ENCODE results near the gene STAT3. TPM values are rescaled to one million over a fixed set of nuclear protein-coding genes. Genes with fewer than 3 reads are reported as not detected.
"Not testable (repeated sequence)": the region's sequence is repeated elsewhere in the genome, so short reads cannot be mapped to it uniquely, and the experiment has no call there.

The STAT3 gene
- total and polyA plus RNA-seq, 9 donors = 42.6 to 56.9 (median 47.7) TPM

DNA sequence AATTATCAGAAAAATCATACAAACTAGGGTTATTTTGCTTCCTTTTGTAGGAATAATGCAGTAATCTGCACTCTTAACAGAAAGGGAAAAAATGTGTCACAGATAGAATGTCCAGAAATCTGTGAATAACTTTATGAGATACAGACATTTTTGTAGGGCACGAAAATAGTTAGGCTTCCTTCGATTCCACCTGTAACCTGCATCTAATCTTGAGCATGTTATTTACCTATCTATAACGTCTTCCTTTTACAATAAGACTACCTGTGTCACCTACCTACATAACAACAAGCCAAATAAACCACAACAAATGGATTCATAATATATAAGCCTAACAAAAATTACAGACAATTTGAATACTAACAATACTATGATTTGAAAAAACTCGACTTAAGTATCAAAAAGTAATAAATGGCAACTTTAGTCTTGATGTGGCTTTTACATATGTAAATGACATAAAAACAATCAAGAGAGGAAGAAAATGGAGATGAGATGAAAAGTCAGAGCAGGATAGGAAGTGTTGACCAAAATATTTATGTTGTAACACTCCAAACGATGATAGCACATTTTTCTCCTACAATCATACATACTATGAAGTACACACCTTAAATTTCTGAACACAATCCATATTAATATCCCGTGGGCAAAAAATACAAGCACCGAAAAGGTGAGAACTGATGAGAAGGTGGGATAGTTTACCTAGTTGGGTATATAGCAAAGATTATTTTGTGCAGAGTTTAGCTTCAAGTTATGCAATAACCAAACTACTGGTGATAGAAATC, 114.6 kb downstream of the STAT3 start:
- H3K27ac ChIP-seq (ENCODE audit: low read length) = no peak overlapping the region
- no peaks in the 10 kb centered on the region for H3K27me3 ChIP-seq (ENCODE audit: control insufficient read depth, insufficient read depth, low read length)
- whole genome bisulfite sequencing (ENCODE audit: insufficient coverage) = no CpG with 5 or more reads among the region's 7 CpGs
- DNase-seq = no peak
- no peak overlapping the region for H3K4me3 ChIP-seq (ENCODE audit: low read length)
- peaks cover 18% of the 10 kb centered on the region for H3K4me1 ChIP-seq (ENCODE audit: control insufficient read depth, insufficient read depth, low read length)
- no peaks in the 10 kb centered on the region for H3K9me3 ChIP-seq (replicated peaks; ENCODE audit: control insufficient read depth, low read depth, low read length)
- no peaks in the 10 kb centered on the region for H3K36me3 ChIP-seq (ENCODE audit: control insufficient read depth, insufficient read depth, low read length)

DNA sequence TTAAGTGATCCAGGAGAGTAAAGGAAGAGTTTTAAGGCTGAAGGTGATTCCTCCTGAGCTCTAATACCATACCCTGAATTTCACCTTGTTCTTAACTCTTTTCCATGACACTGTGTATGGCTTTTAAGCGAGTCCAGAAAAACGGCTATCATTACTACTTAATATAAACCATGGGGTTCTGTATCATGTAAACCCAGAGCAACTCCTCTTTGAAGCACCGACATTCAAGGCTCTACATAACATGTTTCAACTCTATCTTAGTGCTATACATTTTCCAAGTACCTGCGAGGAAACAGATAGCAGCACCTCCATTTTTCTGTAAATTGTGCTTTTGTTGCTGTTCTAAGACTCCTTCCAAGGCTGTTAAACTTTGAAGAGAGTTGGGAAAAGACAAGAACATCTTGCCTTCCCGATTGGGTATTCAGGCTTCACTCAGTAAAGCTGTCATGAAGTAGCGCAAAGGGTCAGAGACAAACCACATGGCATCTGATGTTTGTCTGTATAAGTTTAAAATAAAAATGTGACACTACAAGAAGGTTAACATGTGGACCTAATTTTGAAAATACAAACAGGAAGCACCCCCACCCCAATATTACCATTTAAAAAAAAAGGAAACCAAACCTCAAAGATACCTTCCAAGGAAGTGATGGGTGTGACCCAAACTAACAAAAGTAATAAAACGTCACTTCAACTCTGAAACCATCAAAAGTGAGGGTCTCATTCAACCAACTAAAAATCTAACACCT, 115.9 kb downstream of the STAT3 start:
- Histone ChIP-seq H3K27me3 (ENCODE audit: control insufficient read depth, insufficient read depth, low read length) (no peaks in the 10 kb centered on the region), H3K27ac (ENCODE audit: low read length) (no peak overlapping the region), H3K36me3 (ENCODE audit: control insufficient read depth, insufficient read depth, low read length) (no peaks in the 10 kb centered on the region), H3K9me3 (replicated peaks; ENCODE audit: control insufficient read depth, low read depth, low read length) (no peaks in the 10 kb centered on the region), H3K4me1 (ENCODE audit: control insufficient read depth, insufficient read depth, low read length) (peaks cover 17% of the 10 kb centered on the region), H3K4me3 (ENCODE audit: low read length) (no peak overlapping the region)
- no peak for DNase-seq
- WGBS (ENCODE audit: insufficient coverage) = 50% methylated on average over 3 of the region's 7 CpGs

GRCh38 chr17:42271779-42272035, 116.5 kb downstream of the STAT3 start:
- H3K36me3 ChIP-seq (ENCODE audit: control insufficient read depth, insufficient read depth, low read length) = no peaks in the 10 kb centered on the region
- H3K27ac ChIP-seq (ENCODE audit: low read length) = no peak overlapping the region
- H3K4me3 ChIP-seq (ENCODE audit: low read length) = no peak overlapping the region
- peaks cover 11% of the 10 kb centered on the region for H3K4me1 ChIP-seq (ENCODE audit: control insufficient read depth, insufficient read depth, low read length)
- no peaks in the 10 kb centered on the region for H3K9me3 ChIP-seq (replicated peaks; ENCODE audit: control insufficient read depth, low read depth, low read length)
- no peak for DNase-seq
- no peaks in the 10 kb centered on the region for H3K27me3 ChIP-seq (ENCODE audit: control insufficient read depth, insufficient read depth, low read length)

DNA sequence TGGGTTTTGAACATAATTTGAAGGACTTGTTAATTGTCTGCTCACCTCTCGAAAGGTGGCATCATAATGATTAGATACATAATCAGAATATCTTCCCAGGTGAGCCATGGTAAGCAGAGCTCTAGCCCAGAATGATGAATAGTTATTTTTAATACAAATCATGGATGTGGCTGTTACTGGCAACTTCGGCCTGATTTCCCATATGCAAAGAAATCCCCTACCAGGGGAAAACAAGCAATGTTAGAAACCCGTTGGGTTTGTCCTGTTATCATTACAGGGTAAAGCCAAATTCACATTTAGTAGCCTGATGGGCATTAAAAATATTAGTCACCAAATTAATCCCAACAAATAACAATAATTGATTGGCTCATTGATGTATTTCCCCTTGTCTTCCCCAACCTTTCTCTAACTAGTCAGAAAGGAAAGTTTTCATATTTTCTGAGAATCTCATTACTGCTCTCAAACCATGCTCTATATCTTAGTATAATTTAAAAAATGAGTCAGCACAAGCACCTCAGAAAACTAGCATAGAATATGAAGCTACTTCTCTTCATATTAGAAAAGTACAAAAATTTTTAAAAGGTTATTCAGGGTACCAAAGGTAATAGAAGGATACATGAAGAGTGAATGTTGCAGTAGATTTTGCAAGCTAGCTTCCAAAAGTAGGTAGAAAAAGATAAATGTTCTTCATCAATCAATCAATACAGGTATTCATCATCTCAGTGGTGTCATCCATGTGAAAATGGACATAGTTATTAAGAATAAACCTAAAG, 117.0 kb downstream of the STAT3 start:
- no peak overlapping the region for H3K4me3 ChIP-seq (ENCODE audit: low read length)
- H3K36me3 ChIP-seq (ENCODE audit: control insufficient read depth, insufficient read depth, low read length) = no peaks in the 10 kb centered on the region
- no peaks in the 10 kb centered on the region for H3K9me3 ChIP-seq (replicated peaks; ENCODE audit: control insufficient read depth, low read depth, low read length)
- H3K27me3 ChIP-seq (ENCODE audit: control insufficient read depth, insufficient read depth, low read length) = no peaks in the 10 kb centered on the region
- no peak overlapping the region for H3K27ac ChIP-seq (ENCODE audit: low read length)
- peaks cover 9% of the 10 kb centered on the region for H3K4me1 ChIP-seq (ENCODE audit: control insufficient read depth, insufficient read depth, low read length)
- WGBS (ENCODE audit: insufficient coverage) = no CpG with 5 or more reads among the region's 3 CpGs
- DNase-seq = no peak

DNA sequence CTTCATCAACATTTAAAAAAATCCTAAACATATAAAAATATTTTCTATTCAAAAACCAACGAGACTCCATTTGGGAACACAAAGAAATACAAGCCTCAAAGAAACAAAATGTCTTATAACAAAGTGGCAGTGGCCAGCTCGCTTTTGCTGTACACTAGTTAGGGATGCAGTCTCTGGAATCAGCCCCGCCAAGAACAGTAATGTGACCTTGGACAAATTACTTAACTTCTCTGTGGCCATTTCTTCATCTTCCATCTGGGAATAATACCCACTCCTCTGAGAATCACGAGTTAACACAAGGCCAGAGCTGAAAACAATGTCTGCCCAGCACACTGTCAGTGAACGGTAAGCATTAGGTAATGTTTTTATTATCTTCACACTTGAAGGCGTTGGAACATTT, 117.6 kb downstream of the STAT3 start:
- H3K27me3 ChIP-seq (ENCODE audit: control insufficient read depth, insufficient read depth, low read length) = no peaks in the 10 kb centered on the region
- no peak overlapping the region for H3K4me3 ChIP-seq (ENCODE audit: low read length)
- no peaks in the 10 kb centered on the region for H3K9me3 ChIP-seq (replicated peaks; ENCODE audit: control insufficient read depth, low read depth, low read length)
- H3K36me3 ChIP-seq (ENCODE audit: control insufficient read depth, insufficient read depth, low read length) = no peaks in the 10 kb centered on the region
- H3K4me1 ChIP-seq (ENCODE audit: control insufficient read depth, insufficient read depth, low read length) = peaks cover 9% of the 10 kb centered on the region
- WGBS (ENCODE audit: insufficient coverage) = 100% methylated on average over 1 of the region's 6 CpGs
- no peak overlapping the region for H3K27ac ChIP-seq (ENCODE audit: low read length)
- no peak for DNase-seq

GRCh38 chr17:42270170-42270535, 118.1 kb downstream of the STAT3 start:
- Histone ChIP-seq H3K4me3 (ENCODE audit: low read length) (no peak overlapping the region), H3K36me3 (ENCODE audit: control insufficient read depth, insufficient read depth, low read length) (no peaks in the 10 kb centered on the region), H3K27me3 (ENCODE audit: control insufficient read depth, insufficient read depth, low read length) (no peaks in the 10 kb centered on the region), H3K27ac (ENCODE audit: low read length) (no peak overlapping the region), H3K9me3 (replicated peaks; ENCODE audit: control insufficient read depth, low read depth, low read length) (no peaks in the 10 kb centered on the region), H3K4me1 (ENCODE audit: control insufficient read depth, insufficient read depth, low read length) (peaks cover 6% of the 10 kb centered on the region)
- WGBS (ENCODE audit: insufficient coverage) = no CpG with 5 or more reads among the region's 4 CpGs
- DNase-seq = no peak

DNA sequence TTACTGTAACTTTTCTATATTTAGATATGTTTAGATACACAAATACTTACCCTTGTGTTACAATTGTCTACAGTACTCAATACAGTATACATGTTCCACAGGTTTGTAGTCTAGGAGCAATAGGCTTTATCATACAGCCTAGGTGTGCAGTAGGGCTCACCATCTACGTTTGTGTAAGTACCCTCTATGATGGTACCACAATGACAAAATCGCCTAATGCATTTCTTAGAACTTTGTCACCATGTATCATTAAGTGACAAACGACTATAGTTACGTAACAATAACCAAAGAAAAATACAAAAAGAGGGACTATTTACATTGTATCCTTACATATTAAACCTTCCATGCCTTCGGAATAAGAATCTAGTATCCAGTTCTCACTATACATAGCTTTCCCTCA, 120.0 kb downstream of the STAT3 start:
- H3K36me3 ChIP-seq (ENCODE audit: control insufficient read depth, insufficient read depth, low read length) = no peaks in the 10 kb centered on the region
- H3K27ac ChIP-seq (ENCODE audit: low read length) = no peak overlapping the region
- DNase-seq = no peak
- H3K4me1 ChIP-seq (ENCODE audit: control insufficient read depth, insufficient read depth, low read length) = no peaks in the 10 kb centered on the region
- H3K4me3 ChIP-seq (ENCODE audit: low read length) = no peak overlapping the region
- WGBS (ENCODE audit: insufficient coverage) = 86% methylated on average over 4 of the region's 5 CpGs
- no peaks in the 10 kb centered on the region for H3K27me3 ChIP-seq (ENCODE audit: control insufficient read depth, insufficient read depth, low read length)
- no peaks in the 10 kb centered on the region for H3K9me3 ChIP-seq (replicated peaks; ENCODE audit: control insufficient read depth, low read depth, low read length)

- no peaks in the 10 kb centered on the region for H3K36me3 ChIP-seq (ENCODE audit: control insufficient read depth, insufficient read depth, low read length)
- H3K27me3 ChIP-seq (ENCODE audit: control insufficient read depth, insufficient read depth, low read length) = no peaks in the 10 kb centered on the region
- no peaks in the 10 kb centered on the region for H3K9me3 ChIP-seq (replicated peaks; ENCODE audit: control insufficient read depth, low read depth, low read length)
- no peak overlapping the region for H3K4me3 ChIP-seq (ENCODE audit: low read length)
- no peak overlapping the region for H3K27ac ChIP-seq (ENCODE audit: low read length)
- no peaks in the 10 kb centered on the region for H3K4me1 ChIP-seq (ENCODE audit: control insufficient read depth, insufficient read depth, low read length)
- DNase-seq = no peak
- WGBS (ENCODE audit: insufficient coverage) = 72% methylated on average over 2 of the region's 9 CpGs
Measured at GRCh38 chr17:42266918-42267766, 121.1 kb downstream of the STAT3 start.

GRCh38 chr17:42266462-42266861, 121.8 kb downstream of the STAT3 start:
- Histone ChIP-seq H3K27ac (ENCODE audit: low read length) (no peak overlapping the region), H3K36me3 (ENCODE audit: control insufficient read depth, insufficient read depth, low read length) (no peaks in the 10 kb centered on the region), H3K4me3 (ENCODE audit: low read length) (no peak overlapping the region), H3K27me3 (ENCODE audit: control insufficient read depth, insufficient read depth, low read length) (no peaks in the 10 kb centered on the region), H3K4me1 (ENCODE audit: control insufficient read depth, insufficient read depth, low read length) (no peaks in the 10 kb centered on the region), H3K9me3 (replicated peaks; ENCODE audit: control insufficient read depth, low read depth, low read length) (no peaks in the 10 kb centered on the region)
- WGBS (ENCODE audit: insufficient coverage) = no CpG with 5 or more reads among the region's 2 CpGs
- DNase-seq = no peak

GRCh38 chr17:42264366-42264765, 123.9 kb downstream of the STAT3 start:
- not testable (repeated sequence) for H3K27me3 ChIP-seq (ENCODE audit: control insufficient read depth, insufficient read depth, low read length); H3K4me3 ChIP-seq (ENCODE audit: low read length); H3K4me1 ChIP-seq (ENCODE audit: control insufficient read depth, insufficient read depth, low read length); H3K9me3 ChIP-seq (replicated peaks; ENCODE audit: control insufficient read depth, low read depth, low read length); DNase-seq; H3K36me3 ChIP-seq (ENCODE audit: control insufficient read depth, insufficient read depth, low read length); H3K27ac ChIP-seq (ENCODE audit: low read length)
- no CpG with 5 or more reads among the region's 4 CpGs for WGBS (ENCODE audit: insufficient coverage)
